Measurements from ENCODE around the gene RMP24.

RMP24 gene

GRCh38 chr18:36025025-36025424, 52.5 kb downstream of the RMP24 start:
- no peaks in the 10 kb centered on the region for H3K9me3 ChIP-seq (ENCODE audit: control insufficient read depth, insufficient read depth, low read length)
- H3K4me1 ChIP-seq (ENCODE audit: insufficient read depth, low read length) = no peaks in the 10 kb centered on the region
- no peak overlapping the region for H3K9ac ChIP-seq (ENCODE audit: low read depth, low read length)
- peaks cover 19% of the 10 kb centered on the region for H3K36me3 ChIP-seq (ENCODE audit: insufficient read depth, low read length)

DNA sequence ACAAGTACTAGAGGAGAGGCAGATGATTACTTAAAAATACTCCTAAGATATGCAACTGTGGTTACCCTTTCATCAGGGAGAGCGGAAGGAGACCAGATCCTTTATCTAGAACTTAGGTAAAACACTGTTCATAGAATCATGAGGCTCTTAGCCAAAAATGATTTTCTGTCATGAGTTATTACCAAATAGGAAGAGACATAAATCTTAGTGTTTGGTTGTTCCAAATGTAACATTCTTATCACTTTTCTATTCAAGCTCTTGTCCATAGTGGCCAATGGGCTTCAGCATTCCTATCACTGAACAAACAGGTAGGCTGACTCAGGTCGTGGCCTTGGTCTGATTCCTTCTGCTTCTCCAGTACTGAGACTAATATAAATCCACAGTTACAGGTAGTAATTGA, 56.4 kb downstream of the RMP24 start:
- Histone ChIP-seq H3K9me3 (ENCODE audit: control insufficient read depth, insufficient read depth, low read length) (no peaks in the 10 kb centered on the region), H3K9ac (ENCODE audit: low read depth, low read length) (no peak overlapping the region), H3K36me3 (ENCODE audit: insufficient read depth, low read length) (peaks cover 24% of the 10 kb centered on the region), H3K4me1 (ENCODE audit: insufficient read depth, low read length) (no peaks in the 10 kb centered on the region)
